ENCODE data around the gene CBLIF.
"Not testable (repeated sequence)": the region's sequence is repeated elsewhere in the genome, so short reads cannot be mapped to it uniquely, and the experiment has no call there.

The CBLIF gene

GRCh38 chr11:59845399-59845798 lies at the start of gene CBLIF:
Gene CBLIF (minus strand): TSS chr11:59845499. CDS start chr11:59845453, 46 bp downstream.
- in situ Hi-C loops (cut with MboI; ENCODE audit: low sequenced_read_pairs), result no loop called here

- in situ Hi-C loops (cut with MboI; ENCODE audit: low sequenced_read_pairs), result no loop called here
These were observed 49.3 kb upstream of the CBLIF start for GRCh38 chr11:59894616-59895015.

- in situ Hi-C loops (cut with MboI; ENCODE audit: low sequenced_read_pairs), result no loop called here
These were observed 46.5 kb upstream of the CBLIF start for GRCh38 chr11:59891781-59892181.

GRCh38 chr11:59887156-59887555 lies 41.9 kb upstream of the CBLIF start:
- in situ Hi-C loops (cut with MboI; ENCODE audit: low sequenced_read_pairs), result not testable (repeated sequence)

GRCh38 chr11:59883597-59883996 lies 38.3 kb upstream of the CBLIF start:
- in situ Hi-C loops (cut with MboI; ENCODE audit: low sequenced_read_pairs), result no loop called here

GRCh38 chr11:59879567-59879966 lies 34.3 kb upstream of the CBLIF start:
- in situ Hi-C loops (cut with MboI; ENCODE audit: low sequenced_read_pairs), result no loop called here

GRCh38 chr11:59878575-59878974 lies 33.3 kb upstream of the CBLIF start, which contains the start of gene OOSP3:
Gene OOSP3 (plus strand): TSS chr11:59878782. CDS start chr11:59878809, 27 bp downstream.
- in situ Hi-C loops (cut with MboI; ENCODE audit: low sequenced_read_pairs), result no loop called here

GRCh38 chr11:59877784-59878183 lies 32.5 kb upstream of the CBLIF start:
- in situ Hi-C loops (cut with MboI; ENCODE audit: low sequenced_read_pairs), result no loop called here

GRCh38 chr11:59877325-59877724 lies 32.0 kb upstream of the CBLIF start:
- in situ Hi-C loops (cut with MboI; ENCODE audit: low sequenced_read_pairs), result no loop called here

- in situ Hi-C loops (cut with MboI; ENCODE audit: low sequenced_read_pairs), result no loop called here
These were observed 30.7 kb upstream of the CBLIF start for GRCh38 chr11:59875856-59876519.

- in situ Hi-C loops (cut with MboI; ENCODE audit: low sequenced_read_pairs), result no loop called here
These were observed 26.8 kb upstream of the CBLIF start for GRCh38 chr11:59872076-59872475.

- in situ Hi-C loops (cut with MboI; ENCODE audit: low sequenced_read_pairs), result no loop called here
These were observed 22.6 kb upstream of the CBLIF start for GRCh38 chr11:59867946-59868345.

- in situ Hi-C loops (cut with MboI; ENCODE audit: low sequenced_read_pairs), result no loop called here
These were observed 21.5 kb upstream of the CBLIF start for GRCh38 chr11:59866836-59867235.

GRCh38 chr11:59866397-59866796 lies 21.1 kb upstream of the CBLIF start, which contains the start of gene TCN1:
Gene TCN1 (minus strand): TSS chr11:59866487. CDS start chr11:59866470, 17 bp downstream.
- in situ Hi-C loops (cut with MboI; ENCODE audit: low sequenced_read_pairs), result no loop called here

- in situ Hi-C loops (cut with MboI; ENCODE audit: low sequenced_read_pairs), result no loop called here
These were observed 19.7 kb upstream of the CBLIF start for GRCh38 chr11:59865031-59865430.

GRCh38 chr11:59862252-59862651 lies 17.0 kb upstream of the CBLIF start:
- in situ Hi-C loops (cut with MboI; ENCODE audit: low sequenced_read_pairs), result no loop called here

GRCh38 chr11:59859673-59860072 lies 14.4 kb upstream of the CBLIF start:
- in situ Hi-C loops (cut with MboI; ENCODE audit: low sequenced_read_pairs), result no loop called here

GRCh38 chr11:59857439-59858434 lies 12.4 kb upstream of the CBLIF start:
- in situ Hi-C loops (cut with MboI; ENCODE audit: low sequenced_read_pairs), result no loop called here

GRCh38 chr11:59854871-59855270 lies 9.6 kb upstream of the CBLIF start:
- in situ Hi-C loops (cut with MboI; ENCODE audit: low sequenced_read_pairs), result no loop called here

GRCh38 chr11:59851416-59851815 lies 6.1 kb upstream of the CBLIF start:
- in situ Hi-C loops (cut with MboI; ENCODE audit: low sequenced_read_pairs), result not testable (repeated sequence)

- in situ Hi-C loops (cut with MboI; ENCODE audit: low sequenced_read_pairs), result not testable (repeated sequence)
These were observed 4.3 kb upstream of the CBLIF start for GRCh38 chr11:59849551-59849950.

GRCh38 chr11:59849129-59849528 lies 3.8 kb upstream of the CBLIF start:
- in situ Hi-C loops (cut with MboI; ENCODE audit: low sequenced_read_pairs), result no loop called here

All from HL-60/S4 treated with phorbol 12-myristate 13-acetate at 8.2 ng/mL for 4 days and 3 days (cell line).